Stimulated activated CD4-positive, alpha-beta T cell treated with anti-CD3 and anti-CD28 coated beads, TNF-alpha, amount 100 ng/mL, for 24 hours (primary cell): ENCODE results near the gene LHFPL2.

Experiments used
- DNase-seq, 3 experiments: peaks; one replicate each; pipeline ENCODE4 v3.0.0-alpha.2; 2020; ENCODE audit warnings: low read depth in 3 of 3

Gene LHFPL2

DNA sequence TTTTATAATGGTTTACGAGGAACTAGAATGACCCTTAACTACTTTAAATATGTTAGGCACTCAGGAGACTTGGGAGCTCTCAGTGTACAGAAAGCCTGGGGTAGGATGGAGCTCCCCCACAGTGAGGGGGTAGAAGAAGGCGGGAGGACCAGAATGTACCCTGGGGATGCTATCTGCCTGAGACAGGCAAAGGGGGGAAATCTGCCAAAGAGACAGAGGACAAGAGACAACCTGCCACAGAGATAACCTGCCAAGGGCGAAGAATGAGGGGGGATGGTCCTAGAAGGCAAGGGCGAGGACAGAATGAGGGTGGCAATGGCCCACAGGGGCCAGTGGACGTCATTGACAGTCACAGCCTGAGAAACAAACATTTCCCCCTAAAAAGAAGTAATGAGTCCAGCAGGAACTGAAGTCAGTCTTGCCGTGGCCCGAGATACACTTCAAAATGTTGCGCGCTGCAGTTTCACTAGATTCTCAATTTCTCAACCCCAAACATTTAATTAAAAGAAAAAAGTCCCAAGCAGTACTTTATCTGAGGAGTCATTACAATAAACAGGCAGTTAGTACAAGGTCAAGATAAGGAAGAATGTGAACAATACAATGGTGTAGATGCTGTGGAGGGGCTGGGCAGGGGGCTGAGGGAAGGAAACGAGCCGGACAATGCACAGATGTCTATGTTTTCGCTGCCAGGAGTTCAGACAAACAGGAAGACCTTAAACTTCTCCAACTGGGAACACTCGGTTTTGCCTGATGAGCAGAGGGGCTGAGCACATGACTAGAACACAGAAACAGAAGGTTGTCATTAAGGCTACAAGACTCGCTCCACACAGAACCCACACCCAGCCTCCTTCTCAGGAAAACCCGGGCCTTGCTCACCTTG is 125.0 kb downstream of the LHFPL2 start:
- no peak for DNase-seq

DNA sequence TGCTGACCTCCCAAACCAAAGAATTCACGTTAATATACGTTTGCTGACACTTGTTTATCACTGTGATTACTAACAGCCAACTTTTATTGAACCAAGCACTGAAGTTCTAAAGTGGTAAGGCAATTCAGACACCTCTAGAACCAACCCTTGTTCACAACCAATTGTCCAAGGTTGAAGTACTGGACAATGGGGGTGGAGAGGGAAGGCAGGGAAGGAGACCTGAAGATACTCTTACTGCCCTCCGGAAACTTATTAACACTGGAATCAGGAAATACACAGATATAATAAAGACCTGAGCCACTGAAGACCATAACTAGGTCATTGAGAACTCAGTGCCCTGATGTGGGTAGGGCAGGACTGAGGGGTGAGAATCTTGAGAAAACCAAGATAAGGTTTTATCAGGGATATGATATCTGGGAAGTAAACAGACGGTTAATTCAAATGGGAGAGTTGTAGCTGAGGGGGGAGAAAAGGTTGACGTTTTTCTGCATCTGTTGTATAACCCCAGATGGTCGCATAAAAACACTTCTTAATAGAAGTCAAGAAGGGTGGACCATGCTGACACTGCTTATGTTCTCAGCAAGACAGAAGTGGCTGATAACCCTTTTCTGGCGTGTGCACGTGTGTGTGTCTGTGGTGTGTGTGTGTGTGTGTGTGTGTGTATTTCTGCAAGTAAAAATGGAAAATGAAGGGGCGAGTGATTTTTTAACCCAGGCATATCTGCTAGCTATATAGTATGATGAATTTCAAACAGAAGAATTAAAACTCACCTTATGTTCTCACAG is 125.9 kb downstream of the LHFPL2 start:
- no peak for DNase-seq

DNA sequence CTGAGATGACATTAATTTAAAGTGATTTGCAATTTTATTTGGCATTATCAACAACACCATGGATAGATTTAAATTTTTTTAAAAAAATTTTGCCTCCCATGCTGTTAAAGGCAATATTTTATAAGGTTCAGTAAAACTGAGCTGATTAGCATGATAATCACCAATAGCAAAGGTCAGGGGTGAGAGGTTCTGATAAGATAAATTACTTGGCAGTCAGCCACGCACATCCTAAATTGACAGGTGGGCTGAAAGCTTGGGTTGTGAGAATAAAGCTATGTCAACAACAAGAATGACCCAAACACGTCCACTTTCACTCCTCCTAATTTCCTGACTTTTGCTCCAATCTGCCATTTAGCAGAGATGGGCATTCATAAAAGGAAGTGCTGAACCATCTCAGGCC is 127.1 kb downstream of the LHFPL2 start:
- DNase-seq, result no peak

DNA sequence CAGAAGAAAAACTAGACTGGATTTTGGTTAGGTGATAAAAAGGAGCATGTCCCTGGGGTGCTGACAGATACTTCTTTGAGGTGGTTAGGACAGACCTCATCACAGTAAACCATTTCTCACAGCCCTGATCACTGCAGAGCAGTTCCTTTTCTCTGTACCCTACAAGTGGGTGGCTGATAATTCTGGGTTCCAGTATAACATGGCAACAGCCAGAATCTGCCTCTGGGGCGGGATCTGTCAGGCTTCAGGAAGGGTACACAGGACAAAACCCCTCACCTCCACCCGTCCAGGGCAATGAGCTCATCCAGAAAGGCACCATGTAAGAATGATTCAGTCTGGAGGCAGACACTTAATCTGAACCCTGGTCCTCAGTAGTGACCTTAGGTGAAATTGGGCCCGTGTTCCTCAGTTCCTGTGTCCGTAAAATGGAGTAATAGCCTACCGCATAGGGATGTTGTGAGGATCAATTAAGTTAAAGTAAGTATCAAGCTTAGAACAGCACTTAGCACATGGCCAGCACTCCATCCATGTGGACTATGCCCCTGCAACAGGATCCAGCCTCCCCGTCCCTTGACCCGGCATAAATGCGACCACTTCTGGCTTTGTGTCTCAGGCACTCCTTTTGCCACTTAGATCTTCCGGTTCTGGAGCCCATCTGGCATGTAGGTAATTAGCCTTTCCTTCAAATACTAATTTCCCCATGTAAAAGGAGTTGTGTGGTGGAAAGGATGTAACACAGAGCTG is 129.2 kb downstream of the LHFPL2 start:
- no peak for DNase-seq

DNA sequence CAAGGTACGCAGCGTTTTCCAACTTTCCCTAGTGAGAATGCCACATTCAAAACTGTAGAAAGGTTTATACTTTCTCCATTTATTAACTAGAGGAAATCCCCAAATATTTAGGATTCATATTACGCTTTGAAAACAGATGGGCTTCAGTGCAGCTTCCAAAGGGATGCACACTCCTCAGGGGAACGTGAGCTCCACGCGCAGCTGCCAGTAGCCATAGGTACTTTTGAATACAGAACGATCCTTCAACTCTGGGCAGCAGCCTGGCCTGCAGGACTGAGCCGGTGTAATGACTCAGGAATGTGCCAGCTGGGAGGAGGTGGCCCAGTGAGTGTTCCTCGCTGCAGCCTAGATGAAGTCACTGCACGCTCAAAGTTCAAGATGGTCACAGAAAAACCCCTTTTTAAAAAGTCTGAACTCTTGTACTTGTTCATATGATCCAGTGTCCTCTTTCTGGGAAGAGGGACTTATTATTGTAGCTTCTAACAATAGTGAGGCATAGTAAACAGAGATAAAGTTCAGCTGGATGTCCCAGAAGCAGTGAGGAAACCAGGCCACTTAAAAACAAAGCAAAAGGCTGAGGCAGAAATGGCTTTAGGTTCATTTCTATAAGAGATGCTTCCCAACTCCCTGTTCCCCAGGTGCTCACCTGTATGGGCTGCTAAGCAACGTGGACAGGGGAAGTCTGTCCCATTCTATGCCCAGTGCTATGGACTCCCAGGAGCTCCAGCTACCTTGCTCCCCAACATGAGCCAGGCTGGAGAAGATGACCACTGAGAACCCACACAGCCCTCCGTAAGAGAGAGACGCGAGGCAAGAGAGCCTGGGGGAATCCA is 130.0 kb downstream of the LHFPL2 start:
- DNase-seq, result no peak

DNA sequence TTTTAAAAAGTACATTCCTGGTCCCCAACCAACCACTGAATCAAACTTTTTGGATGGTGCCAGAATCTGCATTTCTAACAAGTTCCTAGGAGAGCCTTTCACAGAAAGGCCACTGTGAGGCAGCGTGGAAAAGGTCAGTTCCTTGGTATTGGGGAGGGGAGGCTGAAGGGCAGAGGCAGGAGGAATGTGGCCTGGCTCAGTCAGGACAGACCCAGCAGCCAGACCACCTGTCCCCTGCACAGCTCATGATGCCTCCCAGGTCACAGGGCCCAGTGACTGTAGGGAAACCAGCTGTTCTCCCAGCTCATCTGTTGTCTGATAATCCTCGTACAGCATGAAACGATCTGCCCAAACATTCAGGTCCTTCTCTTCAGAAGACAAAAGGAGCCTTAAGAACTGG is 132.9 kb downstream of the LHFPL2 start:
- DNase-seq, result no peak

DNA sequence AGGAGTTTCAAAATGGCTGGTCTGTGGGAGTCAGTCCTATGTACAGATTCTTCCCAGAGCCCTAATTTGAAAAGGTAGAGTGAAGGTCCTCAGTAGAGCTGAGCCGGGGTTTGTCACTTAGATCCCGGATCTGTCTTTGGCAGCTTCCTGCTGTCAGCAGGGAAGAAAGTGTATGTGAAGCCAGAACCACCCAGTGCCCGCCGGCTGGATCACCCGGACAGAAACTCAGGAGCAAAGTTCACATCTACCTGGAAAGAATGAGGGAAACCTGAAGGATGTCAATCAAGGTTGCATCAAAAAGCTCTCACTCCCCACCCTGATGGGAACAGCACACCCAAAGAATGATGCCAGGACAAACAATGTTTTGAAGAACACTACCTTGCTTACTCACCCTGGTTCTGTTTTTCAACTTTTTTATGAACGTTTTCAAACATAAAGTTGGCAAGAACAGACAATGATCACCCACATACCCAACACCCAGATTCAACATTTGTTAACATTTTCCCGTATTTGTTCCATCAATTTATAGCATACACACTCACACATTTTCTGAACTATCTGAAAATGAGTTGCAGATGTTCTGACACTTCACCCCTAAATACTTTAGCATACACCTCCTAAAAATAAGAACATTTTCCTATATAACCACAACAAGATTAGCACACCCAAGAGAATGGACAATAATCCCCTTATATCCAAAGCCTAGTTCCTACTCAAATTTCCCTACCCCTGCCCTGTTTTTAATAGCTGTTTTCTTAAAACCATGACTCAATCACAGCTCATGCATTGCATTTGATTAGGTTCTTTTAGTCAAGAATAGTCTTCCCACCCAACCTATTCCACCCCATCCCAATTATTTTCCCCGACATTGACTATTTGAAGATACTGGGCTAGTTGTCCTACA is 133.9 kb downstream of the LHFPL2 start:
- no peak for DNase-seq

DNA sequence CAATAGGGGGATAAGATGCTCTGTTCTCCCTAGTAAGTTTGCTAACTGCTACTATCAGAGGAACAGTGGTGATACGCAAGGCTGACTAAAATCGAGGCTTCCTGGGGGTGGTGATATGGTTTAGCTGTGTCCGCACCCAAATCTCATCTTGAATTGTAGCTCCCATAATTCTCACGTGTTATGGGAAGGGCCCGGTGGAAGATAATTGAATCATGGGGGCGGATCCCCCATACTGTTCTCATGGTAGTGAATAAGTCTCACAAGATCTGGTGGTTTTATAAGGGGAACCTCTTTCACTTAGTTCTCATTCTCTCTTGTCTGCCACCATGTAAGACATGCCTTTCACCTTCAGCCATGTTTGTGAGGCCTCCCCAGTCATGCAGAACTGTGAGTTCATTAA is 135.1 kb downstream of the LHFPL2 start:
- no peak for DNase-seq

DNA sequence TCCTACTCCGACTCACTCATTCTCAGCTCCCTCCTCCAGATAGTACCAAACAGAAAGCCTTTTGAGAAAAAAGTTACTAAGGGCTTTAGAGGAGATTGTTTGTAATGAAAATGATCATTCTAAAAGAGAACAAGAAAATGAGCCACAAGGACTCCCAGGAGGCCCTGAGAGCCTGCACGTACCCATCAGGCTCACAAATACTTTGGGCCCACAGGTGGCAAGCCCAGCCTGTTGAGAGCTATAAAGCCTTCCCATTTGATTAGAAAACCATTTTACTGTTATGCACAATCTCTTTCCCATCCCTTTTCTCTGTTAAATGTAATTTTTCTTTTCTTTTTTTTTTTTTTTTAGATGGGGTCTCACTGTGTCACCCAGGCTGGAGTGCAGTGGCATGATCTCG is 136.1 kb downstream of the LHFPL2 start:
- DNase-seq, result no peak

DNA sequence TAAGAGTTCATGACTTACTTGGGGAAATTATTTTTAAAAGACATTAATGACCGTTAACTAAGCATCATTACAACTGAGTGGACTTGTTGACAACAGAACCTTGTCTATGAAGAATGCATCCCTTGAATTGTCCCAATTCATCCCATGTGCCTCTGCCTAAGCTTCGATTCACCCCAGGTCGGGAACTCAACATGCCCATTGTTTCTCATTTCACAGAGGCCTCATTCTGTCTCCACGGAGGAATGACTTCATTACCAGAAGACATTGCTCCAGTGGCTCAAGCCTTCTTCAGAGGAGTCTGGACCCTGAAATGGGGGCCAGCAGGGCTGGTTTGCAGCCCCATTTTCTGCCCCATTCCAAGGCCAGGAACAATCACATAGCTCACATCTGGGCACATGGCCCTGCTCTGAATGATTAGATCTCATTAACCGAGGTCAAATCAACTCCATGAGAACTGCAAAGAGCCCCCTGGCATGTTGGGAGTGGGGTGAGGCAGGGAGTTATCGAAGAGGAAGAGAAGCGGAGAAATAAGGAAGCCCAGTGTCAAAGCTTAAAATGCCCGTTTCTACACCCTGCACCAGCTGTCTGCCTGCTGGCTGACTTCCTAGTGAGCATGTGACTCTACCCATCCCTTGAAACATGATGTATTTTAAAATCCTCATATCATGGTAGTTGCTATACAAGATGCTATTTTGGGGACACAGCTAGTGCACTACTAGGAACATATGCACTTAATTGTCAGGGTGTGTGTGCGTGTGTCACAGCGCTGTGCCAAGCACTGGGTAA is 137.3 kb downstream of the LHFPL2 start:
- DNase-seq, result no peak

DNA sequence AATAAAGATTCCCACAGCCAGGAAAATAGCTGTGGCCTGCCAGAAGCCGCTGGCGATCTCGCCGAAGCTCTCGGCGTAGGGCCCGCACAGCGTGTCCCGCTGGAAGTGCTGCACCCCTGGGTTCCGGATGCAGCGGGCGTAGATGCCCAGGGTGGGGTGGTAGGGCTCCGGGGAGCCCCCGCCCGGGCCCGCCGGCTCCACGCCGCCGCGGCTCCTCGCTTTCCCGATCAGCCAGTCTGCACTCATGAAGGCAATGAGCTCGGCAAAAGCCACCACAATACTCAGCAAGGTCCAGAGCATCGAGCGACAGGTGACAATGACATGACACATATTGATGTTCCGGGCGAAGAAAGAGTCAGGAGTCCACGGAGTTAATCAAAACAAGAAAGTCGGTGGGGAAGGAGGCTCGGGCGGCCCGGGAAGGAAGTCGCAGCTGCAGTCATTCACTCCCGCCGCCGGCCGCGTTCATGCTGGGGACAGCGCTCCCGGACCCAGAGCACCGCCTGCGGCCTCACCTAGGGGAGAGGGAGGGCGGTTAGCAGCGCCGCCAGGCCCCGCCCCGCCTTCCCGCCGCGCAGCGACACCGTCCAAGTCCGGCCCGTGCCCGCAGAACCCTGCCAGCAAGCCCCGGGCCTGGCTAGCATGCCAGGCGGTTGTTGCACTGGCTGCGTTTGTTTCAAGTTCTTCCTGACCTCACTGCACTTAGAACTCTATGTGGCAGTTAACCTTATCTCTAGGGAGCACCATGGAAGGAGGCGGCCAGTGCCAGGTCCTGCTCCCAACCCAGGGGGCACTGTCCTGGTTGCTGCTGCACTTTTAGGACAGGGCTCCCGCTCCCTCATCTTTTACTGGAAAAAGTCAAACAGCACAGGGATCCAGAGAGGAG is 138.4 kb downstream of the LHFPL2 start:
- DNase-seq, result peak in 1 of 3 experiments; percentile 31

DNA sequence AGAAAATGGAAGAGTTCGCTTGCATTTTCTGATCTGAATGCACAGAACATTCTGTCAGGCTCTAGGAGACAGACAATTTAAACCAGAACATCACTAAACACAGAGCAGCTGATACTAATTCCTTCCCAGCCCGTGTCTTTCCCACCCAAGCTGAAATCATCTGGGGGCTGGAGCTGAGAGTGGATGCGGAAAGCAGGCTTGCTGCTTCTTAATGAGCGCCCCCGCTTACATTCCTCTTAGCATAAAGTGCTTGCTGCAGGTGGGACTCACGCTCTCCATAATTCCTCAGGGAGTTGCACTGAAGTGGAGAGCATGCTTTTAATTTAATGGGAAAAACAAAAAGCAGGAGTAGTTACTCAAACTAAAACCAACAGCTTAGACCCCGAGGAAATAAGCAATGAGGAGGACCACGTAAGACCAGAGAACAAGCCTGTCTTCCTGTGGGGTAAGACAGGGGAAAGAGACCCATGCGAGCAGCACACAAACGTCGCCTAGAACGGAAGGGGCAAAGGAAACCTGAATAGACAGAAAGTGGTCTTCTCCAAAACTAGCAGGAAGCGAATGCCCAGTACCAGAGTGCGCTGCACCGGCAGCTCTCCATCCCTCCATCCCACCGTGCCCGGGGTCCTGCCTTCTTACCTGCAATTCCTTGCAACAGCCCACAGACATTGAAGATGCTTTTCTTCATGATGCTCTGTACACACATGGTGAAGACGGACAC is 139.3 kb downstream of the LHFPL2 start:
- DNase-seq, result no peak

DNA sequence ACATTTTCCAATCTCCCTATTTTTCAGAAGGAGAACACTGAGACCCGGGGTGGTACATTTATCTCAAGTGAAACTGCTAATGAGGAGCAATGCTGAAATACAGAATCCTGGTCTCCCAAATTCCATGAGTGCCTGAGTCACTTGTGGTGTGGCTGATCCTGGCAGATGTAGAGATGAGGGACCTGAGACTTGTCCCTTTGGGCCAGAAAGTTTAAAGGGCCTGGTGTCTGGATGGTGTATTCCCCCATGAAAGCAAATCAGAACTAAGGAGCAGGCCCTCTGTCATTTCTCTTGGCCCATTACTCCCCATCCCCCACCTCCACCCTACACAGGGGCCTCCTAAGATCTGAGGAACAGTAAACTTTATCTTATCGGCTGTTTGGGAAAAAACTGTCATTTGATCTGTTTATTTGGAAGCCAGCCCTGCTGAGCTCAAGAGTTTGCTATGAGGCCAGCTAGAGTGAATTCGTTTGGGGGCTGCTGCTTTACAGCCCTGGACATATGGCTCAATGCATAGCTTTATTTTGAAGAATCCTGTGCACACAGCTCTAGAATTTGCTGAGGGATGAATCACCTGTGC is 140.3 kb downstream of the LHFPL2 start:
- DNase-seq, result no peak

DNA sequence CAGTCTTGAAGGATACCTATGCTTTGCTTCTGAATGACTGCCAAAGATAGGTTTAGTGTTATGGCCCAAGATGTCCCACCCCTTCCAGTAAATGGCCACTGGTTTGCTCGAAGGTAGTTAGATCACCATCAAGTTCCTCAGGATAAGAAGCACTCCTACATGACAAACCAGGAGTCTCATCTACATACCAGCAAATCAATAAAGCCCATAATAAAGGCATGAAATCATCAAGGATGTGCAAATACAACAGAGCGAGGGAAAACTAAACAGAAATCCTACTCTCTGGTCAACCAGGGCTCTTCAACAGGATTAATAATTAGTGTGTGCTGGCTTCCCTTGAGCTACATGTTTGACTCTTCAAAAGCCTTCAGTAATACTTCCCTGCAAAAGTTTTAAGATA is 141.0 kb downstream of the LHFPL2 start:
- DNase-seq, result no peak

DNA sequence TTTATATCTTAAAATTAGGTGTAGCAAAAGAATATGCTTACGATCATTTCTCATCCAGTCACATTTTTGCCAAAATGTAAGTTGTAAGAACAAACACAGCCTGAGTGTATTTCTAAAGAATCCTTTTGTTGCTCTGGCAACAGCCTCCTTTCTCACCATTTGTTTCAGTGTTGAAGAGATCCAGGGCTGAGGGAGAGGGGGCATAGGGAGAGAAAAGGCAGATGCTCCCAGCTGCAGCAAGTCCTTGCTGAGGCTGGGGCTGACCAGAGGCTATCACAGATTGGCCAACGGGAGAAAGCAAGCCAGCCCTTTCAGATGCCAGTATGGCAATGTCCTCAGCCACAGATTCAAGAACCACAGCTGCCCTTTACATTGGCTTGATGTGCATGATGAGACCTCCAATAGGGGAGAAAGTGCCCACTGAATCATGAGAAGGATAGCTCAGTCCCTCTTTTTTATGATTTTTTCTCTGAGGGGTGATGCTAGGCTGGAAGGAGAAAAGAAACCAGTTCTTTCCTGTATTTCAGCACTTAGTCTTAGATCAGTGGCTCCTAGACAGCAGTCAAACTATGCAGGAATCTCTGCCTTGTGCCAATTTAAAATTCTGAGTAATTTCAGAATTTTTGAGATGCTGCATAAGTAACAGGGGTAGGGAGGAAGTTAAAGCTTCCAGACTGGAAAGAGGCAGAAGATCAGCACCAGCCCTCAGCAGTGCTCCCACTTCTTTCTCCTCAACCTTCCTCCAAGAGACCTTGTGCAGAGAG is 142.1 kb downstream of the LHFPL2 start:
- DNase-seq, result no peak

DNA sequence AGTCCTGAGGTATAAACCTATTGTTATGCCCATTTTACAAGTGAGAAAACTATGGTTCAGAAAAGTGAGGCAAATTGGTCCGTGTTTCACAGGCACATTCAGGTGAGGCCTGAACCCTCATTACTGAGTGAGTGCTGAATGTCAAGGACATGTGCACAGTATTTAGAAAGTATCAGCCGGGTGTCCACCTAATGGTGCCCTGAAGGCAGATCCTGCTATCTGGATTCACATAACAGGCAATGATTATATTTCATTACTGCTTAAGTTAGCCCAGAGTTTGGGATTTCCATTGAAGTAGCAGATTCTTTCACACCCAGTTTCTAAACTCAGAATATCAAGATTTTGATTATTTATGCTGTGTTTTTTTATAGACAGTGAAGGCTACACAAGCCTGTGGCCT is 142.7 kb downstream of the LHFPL2 start:
- no peak for DNase-seq
